NCI-H2171 treated with DMSO at 0.1 percent for 48 hours (cell line): ENCODE data around the gene DLGAP1.

Experiments
- DNase-seq: peaks from one replicate; lab custom pipeline; 2025; lab: John Stamatoyannopoulos, UW

Gene DLGAP1

DNA sequence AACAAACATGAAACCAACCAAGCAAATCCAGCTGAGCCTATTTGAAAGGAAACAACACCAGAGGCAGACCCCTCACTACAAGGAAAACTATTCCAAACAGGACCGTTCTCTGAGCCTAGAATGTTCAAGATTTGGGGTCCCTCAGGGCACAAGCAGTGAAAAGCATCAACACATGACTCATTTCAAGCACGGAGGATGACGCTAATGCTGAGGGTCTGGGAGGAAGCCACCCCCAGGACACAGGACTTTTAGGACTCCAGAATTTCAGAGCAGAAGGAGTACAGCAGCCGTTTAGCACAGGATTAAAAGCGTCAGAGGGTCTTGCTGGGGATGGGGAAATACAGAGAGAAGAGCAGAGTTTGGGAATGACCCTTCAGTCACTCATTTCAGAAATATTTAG, 168.9 kb downstream of the DLGAP1 start:
- no peak for DNase-seq

DNA sequence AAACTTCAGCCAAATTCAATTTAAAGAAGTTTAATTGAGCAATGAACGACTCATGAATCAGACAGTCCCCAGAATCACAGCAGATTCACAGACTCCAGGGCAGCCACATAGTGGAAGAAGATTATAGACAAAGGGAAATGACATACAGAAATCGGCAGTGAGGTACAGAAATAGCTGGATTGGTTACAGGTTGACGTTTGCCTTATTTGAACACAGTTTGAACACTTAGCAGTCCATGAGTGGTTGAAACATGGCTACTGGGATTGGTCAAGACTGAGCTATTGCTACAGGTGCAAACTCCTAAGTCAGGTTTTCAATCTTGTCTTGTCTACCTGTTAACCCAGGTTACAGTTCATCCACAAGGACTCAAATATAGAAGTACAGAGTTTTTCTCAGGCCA, 169.6 kb downstream of the DLGAP1 start:
- DNase-seq, result no peak

DNA sequence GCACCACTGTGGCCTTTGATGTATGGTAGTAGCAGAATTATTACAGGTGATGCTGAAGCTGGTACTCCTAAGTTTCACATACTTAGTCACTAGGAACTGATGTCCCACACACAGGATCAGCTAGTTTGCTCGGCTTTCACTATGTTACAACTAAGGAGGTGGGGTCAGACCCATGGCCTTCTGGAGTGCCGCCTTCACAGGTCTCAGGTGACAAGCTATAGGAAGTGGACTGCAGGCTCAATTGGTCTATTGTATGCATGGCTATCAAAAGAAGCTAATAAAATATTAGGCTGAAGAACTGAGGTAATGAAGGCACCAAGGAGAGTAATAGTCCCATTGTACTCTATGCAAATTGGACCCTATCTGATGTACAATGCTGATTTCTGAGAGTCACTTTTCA, 170.6 kb downstream of the DLGAP1 start:
- no peak for DNase-seq

DNA sequence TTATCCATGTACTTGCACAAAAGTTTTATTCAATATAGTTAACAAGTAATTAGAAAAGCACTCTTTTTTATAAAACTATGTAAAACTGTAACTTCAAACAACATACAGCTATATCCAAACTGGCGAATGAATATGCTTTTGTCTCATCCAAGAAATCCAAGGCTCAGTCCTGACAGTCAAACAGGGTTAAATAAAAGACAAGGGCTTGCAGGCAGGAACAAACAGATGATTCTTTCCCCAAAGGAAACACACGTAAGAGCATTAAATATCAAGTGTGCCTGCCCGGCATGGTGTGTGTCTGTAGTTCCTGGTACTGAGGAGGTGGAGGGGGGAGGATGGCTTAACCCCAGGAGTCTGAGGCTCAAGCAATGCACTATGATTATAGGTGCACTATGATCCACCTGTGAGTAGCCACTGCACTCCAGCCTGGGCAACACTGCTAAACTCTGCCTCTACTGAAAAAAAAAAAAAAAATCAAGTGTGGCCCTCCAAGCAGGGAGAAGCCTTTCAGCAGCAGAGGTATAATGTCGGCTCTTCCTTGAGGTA, 171.3 kb downstream of the DLGAP1 start:
- DNase-seq, result no peak

DNA sequence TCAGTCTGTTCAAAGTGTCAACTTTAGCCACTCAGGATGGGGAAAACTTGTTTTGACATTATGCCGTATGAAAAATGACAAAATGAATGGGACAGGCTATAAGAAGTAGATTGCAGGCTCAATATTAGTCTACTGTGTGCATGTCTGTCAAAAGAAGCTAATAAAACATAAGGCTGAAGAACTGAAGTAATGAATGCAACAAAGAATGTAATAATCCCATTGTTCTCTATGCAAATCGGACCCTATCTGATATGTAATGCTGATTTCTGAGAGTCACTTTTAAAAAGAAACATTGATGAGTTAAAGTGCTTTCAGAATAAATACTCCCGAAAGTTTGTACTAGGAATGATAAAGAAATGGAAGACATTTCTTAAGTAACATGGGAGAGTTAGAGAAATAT, 172.2 kb downstream of the DLGAP1 start:
- no peak for DNase-seq

DNA sequence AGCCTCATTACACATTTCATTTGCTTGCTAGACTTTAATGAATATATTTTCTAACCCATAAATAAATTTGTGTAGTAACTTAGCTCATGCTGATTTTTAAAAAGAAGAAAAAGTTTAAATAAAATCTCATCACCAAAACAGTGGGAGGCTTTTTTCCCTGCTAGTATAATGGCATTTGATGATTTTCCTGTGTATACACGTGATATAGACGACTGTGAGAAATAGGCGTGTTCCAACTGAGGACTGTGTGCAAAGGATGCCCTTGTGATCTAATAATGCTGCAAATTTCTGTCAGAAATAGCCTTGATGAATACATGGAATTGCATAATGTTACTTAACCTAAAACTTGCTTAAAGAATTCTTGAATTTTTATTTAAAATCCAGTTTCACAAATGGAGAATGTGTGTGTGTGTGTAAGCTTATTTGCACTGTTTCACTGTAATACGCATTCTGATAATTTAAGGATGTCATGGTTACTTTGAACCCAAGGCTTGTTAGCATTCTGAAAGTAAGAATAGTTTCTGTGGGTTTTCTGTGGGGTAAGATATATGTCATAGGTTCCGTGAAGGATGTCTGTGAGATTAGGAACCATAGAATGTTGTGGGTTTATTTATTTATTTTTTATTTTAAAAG, 178.0 kb downstream of the DLGAP1 start:
- DNase-seq, result no peak

DNA sequence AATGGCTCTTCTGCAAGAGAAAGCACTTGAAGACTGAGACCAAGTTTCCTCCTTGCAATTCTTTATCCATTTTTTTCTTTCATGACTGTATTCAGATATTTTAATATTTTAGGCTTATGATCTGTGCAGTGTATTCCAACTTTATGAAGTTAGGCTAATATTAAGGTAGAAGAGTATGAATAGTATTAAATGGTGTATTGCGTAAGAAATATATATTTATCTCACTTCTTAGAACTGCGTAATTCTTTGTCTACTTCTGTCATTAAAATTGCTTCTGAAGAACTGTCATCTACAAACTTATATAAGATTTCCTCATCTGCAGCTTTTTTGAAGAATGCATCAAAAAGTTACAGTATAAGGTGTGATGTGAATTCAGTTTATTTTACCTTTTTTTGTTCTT, 183.2 kb downstream of the DLGAP1 start:
- DNase-seq, result no peak

DNA sequence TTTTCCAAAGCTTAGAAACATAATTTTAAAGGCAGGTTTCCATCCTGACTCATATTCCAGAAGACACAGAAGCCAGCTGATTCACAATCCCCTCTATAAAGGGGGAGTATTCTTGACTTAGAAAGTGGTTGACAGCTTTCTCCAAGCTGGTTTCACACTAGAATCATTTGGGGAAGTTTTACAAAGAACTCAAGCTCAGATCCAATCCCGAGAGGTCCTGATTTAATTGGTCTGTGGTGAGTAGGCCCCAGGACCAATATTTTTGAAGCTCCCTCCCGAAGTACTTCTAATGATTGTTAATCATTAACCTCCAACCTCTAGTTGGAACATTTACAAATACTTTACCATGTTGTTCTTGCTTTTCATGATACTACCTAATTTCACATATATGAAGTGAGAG, 184.1 kb downstream of the DLGAP1 start:
- DNase-seq, result no peak

DNA sequence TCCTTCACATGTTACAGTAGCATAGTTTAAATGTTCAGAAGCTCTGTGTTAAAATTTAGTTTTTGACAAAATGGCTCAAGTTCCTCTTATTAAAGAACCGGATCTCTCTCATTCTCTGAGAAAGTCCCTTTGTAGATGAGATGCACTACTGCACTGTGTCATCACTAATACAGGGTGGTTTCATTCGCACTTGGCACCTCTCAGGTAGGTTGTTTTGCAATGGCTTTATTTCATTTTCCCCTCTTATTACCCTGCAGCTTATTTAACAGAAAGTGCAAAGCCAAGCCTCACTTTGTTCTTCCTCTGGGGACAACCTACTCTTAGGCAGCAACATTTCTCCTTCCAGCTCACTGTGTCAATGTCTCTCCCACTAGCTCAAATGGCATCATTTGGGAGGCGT, 185.1 kb downstream of the DLGAP1 start:
- DNase-seq, result no peak

DNA sequence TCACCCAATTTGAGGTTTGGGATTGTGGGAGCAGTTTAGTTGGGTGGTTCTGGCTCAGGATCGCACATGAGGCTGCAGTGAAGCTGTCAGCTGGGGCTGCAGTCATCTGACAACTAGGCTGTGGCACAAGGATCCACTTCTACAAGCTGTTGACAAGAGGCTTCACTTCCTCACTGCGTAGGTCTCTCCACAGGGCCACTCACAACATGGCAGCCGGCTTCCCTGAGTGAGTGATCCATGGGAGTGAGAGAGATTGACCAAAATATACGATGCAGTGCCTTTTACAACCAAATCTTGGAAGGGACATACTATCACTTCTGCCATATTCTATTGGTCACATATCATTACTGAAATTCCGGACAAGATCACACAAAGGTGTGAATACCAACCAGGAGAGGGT, 187.5 kb downstream of the DLGAP1 start:
- no peak for DNase-seq

DNA sequence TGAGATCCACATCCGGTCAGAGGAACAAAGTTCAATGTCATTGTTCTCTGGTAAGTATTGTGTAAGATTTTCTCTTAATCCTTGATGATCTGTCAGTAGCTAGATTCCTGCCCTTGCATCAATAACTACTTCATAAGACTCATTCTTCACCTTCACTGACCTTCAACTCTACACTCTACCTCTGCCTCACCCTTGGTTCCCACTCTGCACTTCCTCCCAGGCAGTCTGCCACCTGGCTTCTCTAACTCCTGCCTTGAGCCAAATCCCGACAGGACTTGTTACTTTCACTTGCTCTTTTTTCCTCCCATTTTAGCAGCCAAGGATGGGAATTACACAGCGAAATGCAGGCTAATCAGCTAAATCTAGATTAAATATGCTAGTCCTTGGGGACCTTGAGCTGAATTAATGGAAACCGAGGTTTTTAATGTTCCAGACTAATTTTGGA, 190.7 kb downstream of the DLGAP1 start:
- peak; percentile 31 for DNase-seq

DNA sequence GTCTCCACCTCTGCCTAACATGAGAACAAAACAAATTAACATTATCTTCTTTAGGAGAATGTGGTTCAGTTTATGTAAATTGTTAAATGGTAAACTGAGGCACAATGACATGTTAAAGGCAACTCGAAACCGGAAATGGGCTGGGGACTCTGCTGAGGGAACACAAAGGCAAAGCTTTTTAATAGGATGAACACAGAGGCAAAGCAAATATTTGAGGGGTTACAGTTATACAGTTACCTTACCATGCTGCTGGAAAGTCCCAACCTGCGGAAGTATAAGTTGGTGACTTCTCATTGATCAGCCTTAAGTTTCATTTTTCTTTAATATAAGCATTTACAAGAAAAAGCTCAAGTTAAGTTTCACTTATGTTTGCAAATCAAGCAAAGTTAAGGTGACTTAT, 195.0 kb downstream of the DLGAP1 start:
- DNase-seq, result no peak

DNA sequence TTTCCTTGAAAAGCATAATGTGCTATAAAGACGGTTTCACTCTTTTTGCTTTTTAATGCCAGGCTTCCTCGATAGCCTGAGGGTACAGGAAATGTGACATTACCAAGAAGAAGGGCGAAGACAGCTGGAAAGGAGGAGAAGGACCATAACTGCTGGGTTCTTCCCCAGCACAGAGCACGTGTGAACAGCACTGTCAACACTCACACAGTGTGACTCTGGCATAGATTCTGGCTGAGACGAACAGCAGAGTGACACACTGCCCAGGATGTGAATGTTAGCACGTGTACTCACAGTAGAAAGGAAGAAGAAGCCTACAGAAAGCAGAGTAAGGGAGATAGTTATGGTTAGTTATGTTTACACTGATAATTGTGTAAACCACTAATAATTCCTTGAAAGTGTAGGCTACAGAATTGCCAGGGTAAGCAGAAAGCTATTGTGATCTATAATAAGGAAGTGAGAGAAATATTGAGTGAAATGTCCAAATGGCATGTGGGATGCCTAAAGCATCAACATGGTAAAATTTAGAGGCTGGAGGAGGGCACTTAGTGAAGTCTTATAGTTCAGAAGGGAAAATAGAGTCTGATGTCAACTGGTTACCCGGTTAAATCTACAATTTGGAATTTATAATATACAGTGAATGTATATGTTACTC, 198.2 kb downstream of the DLGAP1 start:
- DNase-seq, result no peak

DNA sequence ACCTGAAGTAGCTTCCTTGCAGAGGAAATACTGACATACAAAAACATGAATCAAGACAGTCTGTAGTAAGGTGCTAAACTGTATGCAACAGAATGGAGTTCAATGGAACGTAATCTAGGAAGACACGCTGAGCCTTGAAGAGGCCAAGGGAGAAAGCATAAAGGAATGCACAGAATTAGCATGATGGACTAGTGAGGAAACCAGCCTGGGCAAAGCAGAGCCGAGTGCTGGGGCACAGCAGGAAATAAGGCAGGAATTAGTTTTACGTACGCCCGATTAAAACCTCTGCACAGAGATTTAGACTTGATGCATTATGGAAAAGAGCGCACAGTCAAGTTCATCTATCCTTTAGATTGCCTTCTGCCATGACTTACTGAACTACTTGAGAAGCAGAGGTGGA, 200.3 kb downstream of the DLGAP1 start:
- DNase-seq, result no peak

DNA sequence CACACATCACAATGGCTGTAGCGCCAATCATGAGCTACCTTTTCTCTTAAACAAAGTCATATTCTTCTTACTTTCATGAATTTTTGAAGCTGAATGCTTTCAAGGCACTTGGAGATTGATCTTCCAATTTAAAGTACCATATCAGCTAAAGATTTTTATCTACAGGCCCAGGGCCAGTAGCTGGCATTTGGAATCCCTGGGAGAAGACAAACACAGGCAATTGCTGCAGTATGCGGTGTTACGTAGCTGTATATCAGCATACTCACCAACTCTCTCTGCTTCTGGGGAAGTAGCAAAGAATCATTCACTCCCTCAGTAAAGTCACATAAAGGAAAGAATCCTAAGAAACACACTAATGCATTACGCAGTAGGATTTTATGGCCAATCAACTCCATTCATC, 202.3 kb downstream of the DLGAP1 start:
- DNase-seq, result no peak

DNA sequence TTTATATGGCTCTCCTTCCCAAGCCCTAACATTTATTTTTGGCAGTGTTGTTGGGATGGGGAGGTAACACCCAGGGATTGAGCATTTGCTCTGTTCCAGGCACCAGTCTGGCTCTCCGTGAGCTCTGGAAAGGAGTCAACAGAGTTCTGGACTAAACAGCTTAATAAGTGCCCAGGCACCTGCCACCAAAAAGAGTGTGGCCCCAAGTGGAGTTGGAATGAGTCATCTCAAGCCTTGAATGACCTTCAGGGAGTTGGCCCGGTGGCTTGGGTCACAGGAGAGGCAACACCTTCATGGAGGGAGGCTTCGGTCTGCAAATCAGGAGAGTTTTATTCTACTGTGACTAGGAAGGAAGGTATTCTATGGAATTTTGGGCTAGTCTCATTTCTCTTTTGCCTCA, 203.2 kb downstream of the DLGAP1 start:
- DNase-seq, result no peak

DNA sequence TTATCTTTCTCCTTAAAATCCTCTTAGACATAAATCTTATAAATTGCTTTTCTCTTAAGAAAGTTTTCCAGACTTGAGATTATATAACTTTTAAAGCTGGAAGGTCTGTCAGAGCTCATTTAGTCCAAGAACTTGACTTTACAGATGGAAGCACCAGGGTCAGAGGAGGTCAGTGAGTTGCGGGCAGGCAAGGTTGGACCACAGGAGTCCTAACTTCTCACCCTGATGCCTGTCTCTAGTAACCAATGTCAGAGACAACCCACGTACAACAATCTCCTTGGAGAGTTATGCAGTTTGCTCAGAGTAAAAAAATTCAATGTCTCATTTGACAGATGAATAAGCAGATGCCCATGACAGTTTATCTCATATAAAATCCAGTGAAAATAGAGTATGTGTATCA, 203.9 kb downstream of the DLGAP1 start:
- DNase-seq, result no peak

DNA sequence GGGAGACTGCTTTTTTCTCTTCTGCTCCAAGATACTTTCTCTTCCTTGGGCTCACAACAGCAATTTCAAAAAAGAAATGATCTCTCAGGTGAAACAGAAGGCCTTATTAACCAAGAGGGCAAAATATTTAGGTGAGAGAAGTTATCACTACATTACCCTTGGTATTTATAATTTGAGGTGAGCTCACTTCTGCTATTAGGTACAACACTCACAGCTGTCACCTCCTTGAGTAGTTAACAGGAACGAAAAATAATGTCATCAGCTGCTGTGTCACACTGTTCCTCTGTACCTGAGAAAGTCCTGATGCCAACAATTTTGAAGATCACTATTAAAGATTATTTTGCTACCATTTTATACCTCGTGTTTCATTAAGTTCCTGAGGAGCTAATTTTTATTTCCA, 205.0 kb downstream of the DLGAP1 start:
- DNase-seq, result no peak

DNA sequence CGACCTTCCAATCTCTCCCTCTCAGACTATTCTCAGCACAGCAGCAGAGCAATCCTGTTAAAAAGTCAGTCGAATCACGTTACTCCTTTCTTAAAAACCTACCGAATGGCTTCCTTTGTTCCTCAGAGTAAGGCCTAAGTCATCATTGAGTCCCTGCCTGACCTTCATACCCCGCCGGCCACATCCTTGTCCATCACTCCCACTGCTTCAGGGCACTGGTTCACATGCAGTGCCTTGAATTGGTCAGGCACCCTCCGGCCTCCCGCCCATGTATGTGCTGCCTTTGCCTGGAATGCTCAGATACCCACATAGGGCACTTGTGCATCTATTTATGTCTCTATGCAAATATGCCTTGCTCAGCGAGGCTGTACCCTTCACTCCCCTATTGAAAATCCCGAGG, 206.4 kb downstream of the DLGAP1 start:
- DNase-seq, result no peak

DNA sequence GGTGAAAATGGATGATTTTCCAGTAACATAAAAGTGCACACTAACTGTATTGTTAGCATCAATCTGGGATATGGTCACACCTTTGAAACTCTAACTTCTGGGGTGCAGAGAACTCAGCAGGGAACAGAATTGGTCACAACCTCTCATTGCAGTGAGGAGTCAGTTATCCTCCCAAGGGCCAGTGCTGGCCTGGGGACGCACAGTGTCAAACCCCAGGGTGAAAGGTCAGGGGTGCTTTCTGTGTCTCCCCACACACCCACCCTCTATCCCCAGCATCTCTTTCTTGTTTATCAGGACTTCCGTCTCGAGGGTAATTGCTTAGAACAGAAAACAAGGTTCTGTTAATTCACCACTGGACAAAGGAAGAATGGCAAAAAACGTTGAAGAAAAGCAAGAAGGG, 208.7 kb downstream of the DLGAP1 start:
- no peak for DNase-seq

DNA sequence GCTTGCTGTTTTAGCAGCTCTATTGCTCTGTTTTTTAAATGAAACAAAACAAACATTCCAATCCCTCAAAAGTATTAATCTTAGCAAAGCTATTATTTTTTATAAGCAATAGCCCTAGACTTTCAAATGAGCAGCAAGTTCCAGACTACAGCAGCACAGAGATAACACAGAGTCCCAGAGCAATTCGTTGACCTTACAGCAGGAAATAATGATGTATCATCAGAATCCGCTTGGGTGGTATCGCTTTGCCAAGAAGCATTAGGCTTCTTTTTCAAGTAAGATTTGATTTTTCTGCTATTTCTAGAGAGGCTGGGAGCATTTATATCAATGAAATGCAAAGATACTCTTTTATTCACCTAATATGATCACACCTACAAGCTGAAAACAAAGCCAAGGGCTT, 209.7 kb downstream of the DLGAP1 start:
- DNase-seq, result no peak

DNA sequence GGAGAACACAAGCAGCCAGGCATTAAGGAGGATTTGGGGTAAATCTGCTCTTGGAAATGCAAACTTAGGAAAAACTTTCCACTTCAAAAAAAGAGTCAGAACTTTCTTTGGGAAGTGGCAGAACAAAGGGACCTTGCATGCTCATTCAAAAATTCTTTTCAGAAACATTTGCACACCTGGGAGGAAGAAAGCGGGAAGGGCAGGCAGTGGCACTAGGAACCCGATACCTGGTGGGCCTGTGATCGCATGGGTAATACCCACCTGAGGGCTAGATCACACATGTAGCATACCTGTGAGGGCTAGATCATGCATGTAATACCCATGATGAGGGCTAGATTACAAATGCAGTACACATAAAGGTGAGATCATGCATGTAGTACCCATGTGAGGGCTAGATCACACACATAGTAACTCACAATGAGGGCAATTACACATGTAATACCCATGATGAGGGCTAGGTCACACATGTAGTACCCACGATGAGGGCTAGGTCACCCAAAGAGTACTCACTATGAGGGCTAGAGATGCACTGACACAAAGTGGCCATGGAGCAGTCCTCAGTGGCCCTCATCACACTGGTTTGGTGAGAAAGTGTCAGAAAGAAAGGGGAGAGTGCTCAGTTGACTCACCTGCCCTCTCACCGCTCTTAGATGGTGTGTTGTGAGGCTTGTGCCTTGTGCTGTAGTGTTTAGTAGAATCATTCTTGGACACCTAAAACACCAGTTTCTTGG, 212.5 kb downstream of the DLGAP1 start:
- DNase-seq, result no peak

DNA sequence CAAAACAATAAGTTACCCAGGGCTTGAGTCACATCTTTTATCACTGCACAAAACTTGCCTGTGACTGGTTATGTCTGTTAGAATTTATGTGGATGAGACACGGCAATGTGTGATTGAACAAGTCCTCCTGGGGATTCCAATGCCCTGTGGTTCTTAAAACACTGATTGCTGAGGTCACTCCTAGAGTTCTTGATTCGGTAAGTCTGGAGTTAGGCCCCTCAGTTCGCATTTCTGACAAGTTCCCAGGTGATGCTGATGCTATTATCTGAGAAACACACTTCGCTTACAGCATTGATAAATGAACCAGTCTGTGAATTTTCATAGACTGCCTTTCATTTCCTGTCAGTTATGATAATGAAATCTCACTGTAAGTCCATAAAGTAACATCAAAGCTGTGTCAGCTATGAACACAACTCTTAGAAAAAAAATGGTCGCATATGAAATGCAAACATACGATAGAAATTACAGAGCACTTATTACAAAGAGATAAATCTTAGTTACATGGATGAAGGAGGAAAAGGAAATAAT, 214.0 kb downstream of the DLGAP1 start:
- DNase-seq, result no peak
